HFFc6 (cell line): ENCODE results near the gene ECI1. TPM values are rescaled to one million over a fixed set of nuclear protein-coding genes. Genes with fewer than 3 reads are reported as not detected.

Source experiments
- DNase-seq: peaks from one replicate; pipeline ENCODE4 v3.0.0-alpha.2; 2018
- H3K27ac Mint-ChIP-seq: 2 replicates; pipeline ENCODE4 v1.8.0; 2020; ENCODE audit warnings: mild to moderate bottlenecking, mixed read lengths
- H3K27me3 Mint-ChIP-seq: 2 replicates; pipeline ENCODE4 v1.8.0; 2021; ENCODE audit warnings: mild to moderate bottlenecking, moderate library complexity, mixed read lengths; ENCODE audit not compliant: insufficient read depth
- H3K36me3 Mint-ChIP-seq: 2 replicates; pipeline ENCODE4 v1.8.0; 2021; ENCODE audit warnings: low read depth, mixed read lengths
- H3K4me1 Mint-ChIP-seq: 2 replicates; pipeline ENCODE4 v1.8.0; 2020; ENCODE audit warnings: low read depth, mixed read lengths
- H3K4me3 Mint-ChIP-seq: 2 replicates; pipeline ENCODE4 v1.8.0; 2020; ENCODE audit warnings: mild to moderate bottlenecking, moderate library complexity, mixed read lengths
- H3K9me3 Mint-ChIP-seq: 2 replicates; pipeline ENCODE4 v1.8.0; 2020; ENCODE audit warnings: mild to moderate bottlenecking, mixed read lengths
- CTCF ChIP-seq: fragments of 200-600 bp; sonication (generic); IDR thresholded peaks from 2 replicates; pipeline ENCODE4 v1.5.0; 2021; ENCODE audit warnings: antibody characterized with exemption, mild to moderate bottlenecking
- total RNA-seq, 6 experiments: library from RNA; stranded (reverse); fragmentation: NEBNext Ultra II Directional; extraction: Animal tissue kit (Norgen Biotek cat#: 25700); gene quantifications; 2 replicates in 1 of 6; 3 replicates in 5 of 6; pipeline ENCODE4 v1.2.3, GENCODE V29; 2021

Gene ECI1
- total RNA-seq, 6 experiments from 2014 or later = 30.3 to 47.8 (median 35.4) TPM

GRCh38 chr16:2237493-2238149 lies 13.8 kb downstream of the ECI1 start:
- H3K36me3 Mint-ChIP-seq = peaks cover 9% of the 10 kb centered on the region
- H3K4me1 Mint-ChIP-seq = no peaks in the 10 kb centered on the region
- no peaks in the 10 kb centered on the region; the same call in 1 of the 2 replicates for H3K27me3 Mint-ChIP-seq
- H3K27ac Mint-ChIP-seq = no peak overlapping the region
- no peak for DNase-seq
- TF ChIP-seq CTCF = no peak
- no peaks in the 10 kb centered on the region for H3K9me3 Mint-ChIP-seq
- H3K4me3 Mint-ChIP-seq = no peak overlapping the region

GRCh38 chr16:2237102-2237482 lies 14.3 kb downstream of the ECI1 start:
- no peaks in the 10 kb centered on the region for H3K9me3 Mint-ChIP-seq
- no peak for DNase-seq
- peaks cover 4% of the 10 kb centered on the region; the same call in 1 of the 2 replicates for H3K36me3 Mint-ChIP-seq
- H3K27ac Mint-ChIP-seq = no peak overlapping the region
- no peak for TF ChIP-seq CTCF
- H3K4me1 Mint-ChIP-seq = no peaks in the 10 kb centered on the region
- H3K27me3 Mint-ChIP-seq = no peaks in the 10 kb centered on the region; the same call in 1 of the 2 replicates
- no peak overlapping the region for H3K4me3 Mint-ChIP-seq

GRCh38 chr16:2236337-2237101 lies 14.9 kb downstream of the ECI1 start, which contains the start of gene DNASE1L2:
Gene DNASE1L2 (plus strand): TSS chr16:2236444. CDS start chr16:2236817, 373 bp downstream.
- DNase-seq = no peak
- TF ChIP-seq CTCF = no peak
- H3K4me3 Mint-ChIP-seq = no peak within 1 kb of the TSS
- H3K4me1 Mint-ChIP-seq = no peaks in the 10 kb centered on the region
- peaks cover 4% of the 10 kb centered on the region; the same call in 1 of the 2 replicates for H3K36me3 Mint-ChIP-seq
- H3K9me3 Mint-ChIP-seq = no peaks in the 10 kb centered on the region
- no peaks in the 10 kb centered on the region; the same call in none of the 2 replicates for H3K27me3 Mint-ChIP-seq
- H3K27ac Mint-ChIP-seq = no peak within 1 kb of the TSS

DNA sequence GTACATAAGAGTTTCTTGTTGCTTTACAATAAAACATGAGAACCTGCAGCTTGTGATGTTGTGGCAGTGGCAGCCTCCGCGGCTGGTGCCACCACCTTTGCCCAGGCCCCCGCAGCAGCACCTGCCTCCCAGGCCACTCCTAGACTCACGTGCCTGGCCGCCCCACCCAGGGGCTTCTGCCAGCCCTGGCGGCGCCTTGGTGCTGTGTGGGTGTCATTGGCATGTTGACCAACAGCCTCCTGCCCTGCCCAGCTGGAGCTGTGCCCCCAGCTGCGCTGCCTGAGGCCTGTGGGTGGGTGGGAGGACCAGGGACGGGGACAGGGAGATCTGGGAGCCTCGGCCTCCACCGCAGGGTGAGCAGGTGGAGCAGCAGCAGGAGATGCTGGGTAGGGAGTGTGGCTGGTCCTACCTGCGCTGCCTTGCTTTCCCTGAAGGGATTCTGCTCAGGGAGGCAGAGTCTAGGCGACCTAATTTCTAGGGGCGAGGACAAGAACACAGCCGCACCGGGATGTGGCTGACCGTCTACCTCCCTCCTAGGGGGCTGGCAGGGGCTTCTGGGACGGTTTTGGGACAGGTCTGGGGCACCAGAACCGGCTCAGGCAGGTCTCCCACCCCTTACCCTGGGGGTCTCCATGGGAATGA lies 15.6 kb downstream of the ECI1 start:
- no peaks in the 10 kb centered on the region for H3K9me3 Mint-ChIP-seq
- TF ChIP-seq CTCF = no peak
- H3K4me1 Mint-ChIP-seq = no peaks in the 10 kb centered on the region
- H3K27ac Mint-ChIP-seq = no peak overlapping the region
- no peaks in the 10 kb centered on the region; the same call in none of the 2 replicates for H3K27me3 Mint-ChIP-seq
- H3K4me3 Mint-ChIP-seq = no peak overlapping the region
- no peak for DNase-seq
- H3K36me3 Mint-ChIP-seq = peaks cover 4% of the 10 kb centered on the region; the same call in 1 of the 2 replicates

DNA sequence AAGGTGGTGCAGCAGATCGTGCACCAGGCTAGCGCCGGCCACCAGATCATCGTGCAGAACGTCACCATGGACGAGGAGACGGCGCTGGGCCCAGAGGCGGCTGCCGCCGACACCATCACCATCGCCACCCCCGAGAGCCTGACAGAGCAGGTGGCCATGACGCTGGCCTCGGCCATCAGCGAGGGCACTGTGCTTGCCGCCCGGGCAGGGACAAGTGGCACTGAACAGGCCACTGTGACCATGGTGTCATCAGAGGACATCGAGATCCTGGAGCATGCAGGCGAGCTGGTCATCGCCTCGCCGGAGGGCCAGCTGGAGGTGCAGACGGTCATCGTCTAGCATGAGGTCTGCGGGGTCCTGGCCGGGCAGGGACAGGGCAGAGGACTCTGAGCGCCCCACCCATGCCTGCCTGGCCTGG lies 16.1 kb downstream of the ECI1 start:
- TF ChIP-seq CTCF = no peak
- H3K27me3 Mint-ChIP-seq = no peaks in the 10 kb centered on the region; the same call in none of the 2 replicates
- no peaks in the 10 kb centered on the region for H3K9me3 Mint-ChIP-seq
- peaks cover 4% of the 10 kb centered on the region; the same call in 1 of the 2 replicates for H3K36me3 Mint-ChIP-seq
- no peak overlapping the region for H3K27ac Mint-ChIP-seq
- no peak overlapping the region for H3K4me3 Mint-ChIP-seq
- no peak for DNase-seq
- H3K4me1 Mint-ChIP-seq = no peaks in the 10 kb centered on the region
